Astrocyte (in vitro differentiated cells and primary cell): ENCODE data around the gene DOCK10. TPM values are rescaled to one million over a fixed set of nuclear protein-coding genes. Genes with fewer than 3 reads are reported as not detected.
"Not testable (repeated sequence)": the region's sequence is repeated elsewhere in the genome, so short reads cannot be mapped to it uniquely, and the experiment has no call there.

ENCODE experiments used
- DNase-seq: peaks from one replicate; pipeline ENCODE4 v3.0.0-alpha.2; 2010; ENCODE audit warnings: low read depth
- FAIRE-seq: peaks from 2 replicates; lab custom pipeline; 2011; peaks lifted over from hg19 to GRCh38; lab: Jason Lieb, UNC
- H2AFZ ChIP-seq: 2 replicates; pipeline ENCODE4 v1.6.0; 2012; ENCODE audit warnings: low read depth, low read length, inconsistent platforms
- H3K27ac ChIP-seq: 2 replicates; pipeline ENCODE4 v1.5.1; 2011; ENCODE audit warnings: low read depth, low read length, inconsistent platforms
- H3K27me3 ChIP-seq: 2 replicates; pipeline ENCODE4 v1.6.0; 2011; ENCODE audit warnings: low read length, inconsistent platforms; ENCODE audit not compliant: insufficient read depth
- H3K36me3 ChIP-seq: 2 replicates; pipeline ENCODE4 v1.5.1; 2011; ENCODE audit warnings: low read length, inconsistent platforms; ENCODE audit not compliant: insufficient read depth
- H3K4me1 ChIP-seq: 2 replicates; pipeline ENCODE4 v1.5.1; 2011; ENCODE audit warnings: low read length, inconsistent platforms; ENCODE audit not compliant: insufficient read depth
- H3K4me2 ChIP-seq: 2 replicates; pipeline ENCODE4 v1.6.0; 2012; ENCODE audit warnings: low read length, inconsistent platforms
- H3K4me3 ChIP-seq: 2 replicates; pipeline ENCODE4 v1.5.1; 2011; ENCODE audit warnings: low read depth, mild to moderate bottlenecking, low read length, inconsistent platforms; ENCODE audit not compliant: insufficient read depth
- H3K79me2 ChIP-seq: 2 replicates; pipeline ENCODE4 v1.6.0; 2012; ENCODE audit warnings: mild to moderate bottlenecking, low read length, inconsistent platforms; ENCODE audit not compliant: insufficient read depth
- H3K9ac ChIP-seq: 2 replicates; pipeline ENCODE4 v1.6.0; 2012; ENCODE audit warnings: mild to moderate bottlenecking, low read length, inconsistent platforms
- H3K9me3 ChIP-seq: 2 replicates; pipeline ENCODE4 v1.5.1; 2012; ENCODE audit warnings: low read depth, mild to moderate bottlenecking, low read length, inconsistent platforms; ENCODE audit not compliant: insufficient read depth
- H4K20me1 ChIP-seq: 2 replicates; pipeline ENCODE4 v1.6.0; 2012; ENCODE audit warnings: low read length, inconsistent platforms; ENCODE audit not compliant: insufficient read depth
- H3K27ac Mint-ChIP-seq: one replicate; pipeline ENCODE4 v1.8.0; 2021; ENCODE audit warnings: mild to moderate bottlenecking, mixed read lengths; ENCODE audit not compliant: unreplicated experiment
- H3K27me3 Mint-ChIP-seq: one replicate; pipeline ENCODE4 v1.8.0; 2021; ENCODE audit warnings: low read depth, mixed read lengths; ENCODE audit not compliant: unreplicated experiment
- H3K36me3 Mint-ChIP-seq: one replicate; pipeline ENCODE4 v1.8.0; 2021; ENCODE audit warnings: low read depth, mixed read lengths; ENCODE audit not compliant: unreplicated experiment
- H3K4me1 Mint-ChIP-seq: one replicate; pipeline ENCODE4 v1.8.0; 2021; ENCODE audit warnings: low read depth, mixed read lengths; ENCODE audit not compliant: unreplicated experiment
- H3K4me3 Mint-ChIP-seq: one replicate; pipeline ENCODE4 v1.8.0; 2021; ENCODE audit warnings: mild to moderate bottlenecking, moderate library complexity, mixed read lengths; ENCODE audit not compliant: unreplicated experiment
- H3K9me3 Mint-ChIP-seq: one replicate; pipeline ENCODE4 v1.8.0; 2021; ENCODE audit warnings: mild to moderate bottlenecking, mixed read lengths; ENCODE audit not compliant: unreplicated experiment
- EZH2 ChIP-seq: IDR thresholded peaks from 2 replicates; pipeline ENCODE4 v1.6.1; 2012; ENCODE audit warnings: mild to moderate bottlenecking, low read length, inconsistent platforms; ENCODE audit not compliant: insufficient read depth
- total RNA-seq: library from RNA; stranded (reverse); gene quantifications from 2 replicates; pipeline ENCODE4 v1.2.1, GENCODE V29; 2021
- TF ChIP-seq, protein P1 (sequence below): IDR thresholded peaks from 2 replicates; pipeline ENCODE4 v1.5.1; 2011; ENCODE audit warnings: low read depth, mild to moderate bottlenecking, inconsistent platforms, low read length, moderate library complexity; ENCODE audit not compliant: insufficient read depth

Gene DOCK10
- total RNA-seq, 1 donor from 2014 or later = 7.7 TPM

DNA sequence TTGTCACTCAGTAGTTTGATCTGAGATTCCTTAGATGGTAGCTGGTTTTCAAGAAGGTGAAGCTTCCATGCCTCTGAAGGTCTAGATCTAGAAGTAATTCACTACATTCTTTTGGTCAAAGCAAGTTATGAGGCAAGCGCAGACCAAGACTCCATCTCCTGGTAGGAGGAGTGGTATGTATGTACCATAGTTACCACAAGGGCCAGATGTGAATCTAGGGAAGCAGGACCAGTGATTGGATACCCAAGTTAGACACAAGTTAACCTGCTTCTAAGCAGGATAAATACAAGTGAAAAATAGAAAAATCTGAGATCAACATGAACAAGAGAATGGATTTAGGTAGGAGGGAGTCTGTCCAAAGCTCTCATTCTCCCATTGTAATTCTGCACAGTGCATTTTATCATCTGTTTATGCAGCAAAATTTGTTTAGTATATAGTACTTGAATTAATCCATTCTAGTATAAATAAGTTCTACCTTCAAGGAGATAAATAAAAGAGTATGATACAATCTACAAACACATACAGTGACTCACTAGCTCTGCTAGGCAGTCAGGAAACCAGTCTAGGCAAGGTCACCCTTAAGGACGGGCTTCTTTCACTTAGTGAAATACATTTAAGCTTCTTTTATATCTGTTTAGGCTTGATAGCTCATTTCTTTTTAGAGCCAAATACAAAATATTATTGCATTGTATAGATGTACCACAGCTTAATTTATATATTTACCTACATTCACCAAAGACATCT, 14.2 kb upstream of the DOCK10 start:
- no peaks in the 10 kb centered on the region for H3K27me3 Mint-ChIP-seq
- Histone ChIP-seq H2AFZ (no peak overlapping the region), H3K36me3 (no peaks in the 10 kb centered on the region), H3K79me2 (no peaks in the 10 kb centered on the region), H3K4me3 (no peak overlapping the region), H3K9me3 (no peaks in the 10 kb centered on the region), H3K9ac (no peak overlapping the region), H3K27ac (no peak overlapping the region), H3K27me3 (no peaks in the 10 kb centered on the region), H3K4me2 (no peak overlapping the region), H4K20me1 (no peaks in the 10 kb centered on the region), H3K4me1 (no peaks in the 10 kb centered on the region)
- no peaks in the 10 kb centered on the region for H3K9me3 Mint-ChIP-seq
- TF ChIP-seq, protein P1, sequence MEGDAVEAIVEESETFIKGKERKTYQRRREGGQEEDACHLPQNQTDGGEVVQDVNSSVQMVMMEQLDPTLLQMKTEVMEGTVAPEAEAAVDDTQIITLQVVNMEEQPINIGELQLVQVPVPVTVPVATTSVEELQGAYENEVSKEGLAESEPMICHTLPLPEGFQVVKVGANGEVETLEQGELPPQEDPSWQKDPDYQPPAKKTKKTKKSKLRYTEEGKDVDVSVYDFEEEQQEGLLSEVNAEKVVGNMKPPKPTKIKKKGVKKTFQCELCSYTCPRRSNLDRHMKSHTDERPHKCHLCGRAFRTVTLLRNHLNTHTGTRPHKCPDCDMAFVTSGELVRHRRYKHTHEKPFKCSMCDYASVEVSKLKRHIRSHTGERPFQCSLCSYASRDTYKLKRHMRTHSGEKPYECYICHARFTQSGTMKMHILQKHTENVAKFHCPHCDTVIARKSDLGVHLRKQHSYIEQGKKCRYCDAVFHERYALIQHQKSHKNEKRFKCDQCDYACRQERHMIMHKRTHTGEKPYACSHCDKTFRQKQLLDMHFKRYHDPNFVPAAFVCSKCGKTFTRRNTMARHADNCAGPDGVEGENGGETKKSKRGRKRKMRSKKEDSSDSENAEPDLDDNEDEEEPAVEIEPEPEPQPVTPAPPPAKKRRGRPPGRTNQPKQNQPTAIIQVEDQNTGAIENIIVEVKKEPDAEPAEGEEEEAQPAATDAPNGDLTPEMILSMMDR = no peak
- TF ChIP-seq EZH2 = no peak
- H3K4me1 Mint-ChIP-seq = peaks cover 4% of the 10 kb centered on the region
- DNase-seq (peak; percentile 24), FAIRE-seq (no peak)
- no peak overlapping the region for H3K4me3 Mint-ChIP-seq
- H3K27ac Mint-ChIP-seq = no peak overlapping the region
- no peaks in the 10 kb centered on the region for H3K36me3 Mint-ChIP-seq

DNA sequence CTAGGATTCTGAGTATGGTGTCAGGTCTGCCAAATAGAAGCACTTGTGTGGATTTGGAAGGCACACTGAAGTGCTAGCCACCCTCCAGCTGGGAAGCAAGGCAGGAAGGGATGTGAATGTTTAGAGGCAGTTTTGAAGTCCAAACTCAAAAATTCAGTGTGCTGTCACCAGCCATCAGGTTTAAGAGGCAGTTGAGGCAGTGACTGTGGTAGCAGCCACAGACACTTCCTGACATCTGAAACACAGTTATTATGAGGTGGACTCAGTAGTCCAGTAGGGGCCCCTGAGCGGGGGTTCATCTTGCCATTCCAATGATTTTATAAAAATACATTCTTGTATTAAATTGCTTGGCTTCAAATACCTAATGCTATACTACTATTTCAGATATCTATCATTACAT, 13.4 kb upstream of the DOCK10 start:
- DNase-seq = no peak
- H3K4me3 Mint-ChIP-seq = no peak overlapping the region
- no peak overlapping the region for H3K27ac Mint-ChIP-seq
- H3K79me2 ChIP-seq = no peaks in the 10 kb centered on the region
- no peaks in the 10 kb centered on the region for H3K27me3 Mint-ChIP-seq
- H2AFZ ChIP-seq = no peak overlapping the region
- no peaks in the 10 kb centered on the region for H3K9me3 Mint-ChIP-seq
- no peaks in the 10 kb centered on the region for H3K9me3 ChIP-seq
- H3K36me3 ChIP-seq = no peaks in the 10 kb centered on the region
- H3K36me3 Mint-ChIP-seq = no peaks in the 10 kb centered on the region
- no peaks in the 10 kb centered on the region for H4K20me1 ChIP-seq
- no peak for FAIRE-seq
- H3K4me1 Mint-ChIP-seq = peaks cover 4% of the 10 kb centered on the region
- TF ChIP-seq, protein P1 = no peak
- no peak for TF ChIP-seq EZH2
- no peaks in the 10 kb centered on the region for H3K27me3 ChIP-seq
- no peak overlapping the region for H3K9ac ChIP-seq
- no peak overlapping the region for H3K4me2 ChIP-seq
- no peaks in the 10 kb centered on the region for H3K4me1 ChIP-seq
- H3K27ac ChIP-seq = no peak overlapping the region
- H3K4me3 ChIP-seq = no peak overlapping the region

DNA sequence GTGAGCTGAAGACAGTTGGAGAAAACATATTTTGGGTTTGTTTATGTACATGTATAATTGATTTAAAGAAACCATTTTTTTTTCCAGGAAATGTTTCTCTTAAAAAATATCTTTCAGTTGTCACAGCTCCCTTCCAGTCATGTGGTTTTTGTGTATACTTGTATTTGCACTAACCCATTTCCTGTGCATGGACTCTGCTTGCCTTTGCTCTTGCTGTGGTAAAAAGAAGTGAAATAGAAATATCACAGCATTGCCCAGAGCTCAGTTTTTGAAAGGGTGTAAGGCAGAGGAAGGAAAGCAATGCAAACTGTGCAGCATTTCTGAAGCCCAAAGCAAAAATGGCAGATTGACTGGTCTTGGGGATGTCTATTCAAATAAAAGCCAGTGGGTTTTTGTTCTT, 10.4 kb upstream of the DOCK10 start:
- no peaks in the 10 kb centered on the region for H3K9me3 Mint-ChIP-seq
- H3K27me3 Mint-ChIP-seq = peaks cover under 1% of the 10 kb centered on the region
- H3K4me2 ChIP-seq = no peak overlapping the region
- TF ChIP-seq, protein P1 = no peak
- no peak for TF ChIP-seq EZH2
- no peak overlapping the region for H3K4me3 Mint-ChIP-seq
- H3K27ac ChIP-seq = no peak overlapping the region
- DNase-seq (no peak), FAIRE-seq (no peak)
- H2AFZ ChIP-seq = no peak overlapping the region
- no peaks in the 10 kb centered on the region for H3K36me3 Mint-ChIP-seq
- no peaks in the 10 kb centered on the region for H4K20me1 ChIP-seq
- no peaks in the 10 kb centered on the region for H3K4me1 ChIP-seq
- H3K36me3 ChIP-seq = no peaks in the 10 kb centered on the region
- no peak overlapping the region for H3K9ac ChIP-seq
- no peaks in the 10 kb centered on the region for H3K79me2 ChIP-seq
- peaks cover 4% of the 10 kb centered on the region for H3K4me1 Mint-ChIP-seq
- no peak overlapping the region for H3K4me3 ChIP-seq
- no peaks in the 10 kb centered on the region for H3K27me3 ChIP-seq
- H3K27ac Mint-ChIP-seq = no peak overlapping the region
- H3K9me3 ChIP-seq = no peaks in the 10 kb centered on the region

DNA sequence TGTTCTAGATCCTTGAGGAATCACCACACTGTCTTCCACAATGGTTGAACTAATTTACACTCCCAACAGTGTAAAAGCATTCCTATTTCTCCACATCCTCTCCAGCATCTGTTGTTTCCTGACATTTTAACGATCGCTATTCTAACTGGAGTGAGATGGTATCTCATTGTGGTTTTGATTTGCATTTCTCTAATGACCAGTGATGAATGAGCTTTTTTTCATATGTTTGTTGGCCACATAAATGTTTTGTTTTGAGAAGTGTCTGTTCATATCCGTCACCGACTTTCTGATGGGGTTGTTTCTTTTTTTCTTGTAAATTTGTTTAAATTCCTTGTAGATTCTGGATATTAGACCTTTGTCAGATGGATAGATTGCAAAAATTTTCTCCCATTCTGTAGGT, 5.2 kb upstream of the DOCK10 start:
- H3K79me2 ChIP-seq, H4K20me1 ChIP-seq, H3K9ac ChIP-seq, H3K4me3 Mint-ChIP-seq, H3K27ac ChIP-seq, H3K4me2 ChIP-seq, H3K9me3 Mint-ChIP-seq, H3K27me3 ChIP-seq, H3K4me3 ChIP-seq, H3K27ac Mint-ChIP-seq, H2AFZ ChIP-seq, FAIRE-seq, H3K36me3 Mint-ChIP-seq, H3K36me3 ChIP-seq, H3K9me3 ChIP-seq, H3K4me1 ChIP-seq, H3K4me1 Mint-ChIP-seq: not testable (repeated sequence)
- DNase-seq = peak; percentile 12
- H3K27me3 Mint-ChIP-seq = peaks cover 36% of the 10 kb centered on the region
